Smooth muscle cell of the coronary artery (primary cell): ENCODE results near the gene SH2D2A. TPM values are rescaled to one million over a fixed set of nuclear protein-coding genes. Genes with fewer than 3 reads are reported as not detected.

Experiments used
- total RNA-seq: library from RNA; depleted of rRNA; stranded (reverse); fragments of >200 nt; gene quantifications from 2 replicates; pipeline ENCODE4 v1.2.3, GENCODE V29; 2014; ENCODE audit warnings: low replicate concordance

Gene SH2D2A
- total RNA-seq = 0.30 TPM in 1 of 2 replicates, not detected in the other

DNA sequence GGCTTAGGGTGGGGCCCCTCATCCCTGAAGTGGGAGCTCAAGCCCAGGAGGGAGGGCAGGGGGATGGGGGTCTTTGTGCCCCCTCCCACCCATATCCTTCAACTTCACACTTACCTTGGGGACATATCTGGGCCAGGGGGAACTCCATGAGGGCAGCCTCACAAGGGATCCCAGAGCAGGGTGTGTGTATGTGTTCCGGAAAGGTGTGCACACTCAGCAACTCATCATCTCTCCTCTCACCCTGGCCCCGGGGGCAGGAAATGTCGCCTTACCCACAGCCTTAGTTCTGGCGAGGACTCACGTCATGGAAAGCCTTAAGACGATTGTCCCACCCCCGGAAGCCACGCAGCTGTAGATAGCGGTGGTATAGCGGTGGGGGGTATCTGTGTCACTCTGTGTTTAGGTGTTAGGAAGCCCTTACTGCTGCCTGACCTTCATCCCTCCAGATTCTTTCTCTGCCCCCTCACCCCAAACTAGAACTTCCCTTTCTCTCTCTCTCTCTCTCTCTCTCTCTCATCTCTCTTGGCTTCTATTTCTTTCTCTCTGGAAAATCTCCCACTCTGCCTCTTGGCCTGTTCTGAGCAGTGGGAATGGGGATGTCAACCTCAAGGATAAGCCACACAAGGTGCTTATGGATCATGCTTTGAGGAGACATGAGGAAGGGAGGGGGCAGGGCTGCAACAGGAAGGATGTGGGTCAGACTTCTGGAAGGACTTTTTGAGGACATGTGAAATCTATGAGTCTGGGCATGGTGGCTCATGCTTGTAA, at the start of gene SH2D2A:
SH2D2A (minus strand) TSS at position 288 of the 768 bp plus-strand sequence; CDS start at position 148, 140 bp downstream.

DNA sequence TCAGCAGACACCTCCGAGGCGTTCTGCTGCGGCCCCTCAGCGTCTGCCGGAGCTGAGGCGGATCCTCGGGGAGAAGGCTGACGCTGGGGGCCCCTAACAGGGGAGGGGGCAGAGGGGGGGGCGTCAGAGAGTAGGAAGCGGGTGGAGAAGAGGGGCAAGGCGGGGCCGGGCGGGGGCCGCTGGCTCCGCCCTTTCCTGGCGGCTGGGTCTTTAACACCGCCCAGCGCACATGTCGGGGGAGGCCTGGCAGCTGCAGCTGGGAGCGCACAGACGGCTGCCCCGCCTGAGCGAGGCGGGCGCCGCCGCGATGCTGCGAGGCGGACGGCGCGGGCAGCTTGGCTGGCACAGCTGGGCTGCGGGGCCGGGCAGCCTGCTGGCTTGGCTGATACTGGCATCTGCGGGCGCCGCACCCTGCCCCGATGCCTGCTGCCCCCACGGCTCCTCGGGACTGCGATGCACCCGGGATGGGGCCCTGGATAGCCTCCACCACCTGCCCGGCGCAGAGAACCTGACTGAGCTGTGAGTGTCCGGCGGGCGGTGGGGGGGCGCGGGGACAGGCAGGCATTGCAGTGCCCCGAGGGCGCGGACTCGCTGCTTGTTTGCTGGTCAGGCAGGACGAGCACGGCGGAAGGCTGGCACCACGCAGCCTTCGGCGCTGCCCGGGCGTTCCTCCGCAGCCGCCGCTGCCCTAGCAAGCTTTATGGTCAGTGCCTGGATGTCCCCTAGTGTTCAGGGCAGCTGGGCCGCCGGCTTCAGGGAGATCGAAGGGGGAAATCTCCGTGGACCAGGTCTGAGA, 44.2 kb upstream of the SH2D2A start, which contains the start of gene NTRK1:
NTRK1 (plus strand) TSS at position 238 of the 796 bp plus-strand sequence; CDS start at position 308, 70 bp downstream.

DNA sequence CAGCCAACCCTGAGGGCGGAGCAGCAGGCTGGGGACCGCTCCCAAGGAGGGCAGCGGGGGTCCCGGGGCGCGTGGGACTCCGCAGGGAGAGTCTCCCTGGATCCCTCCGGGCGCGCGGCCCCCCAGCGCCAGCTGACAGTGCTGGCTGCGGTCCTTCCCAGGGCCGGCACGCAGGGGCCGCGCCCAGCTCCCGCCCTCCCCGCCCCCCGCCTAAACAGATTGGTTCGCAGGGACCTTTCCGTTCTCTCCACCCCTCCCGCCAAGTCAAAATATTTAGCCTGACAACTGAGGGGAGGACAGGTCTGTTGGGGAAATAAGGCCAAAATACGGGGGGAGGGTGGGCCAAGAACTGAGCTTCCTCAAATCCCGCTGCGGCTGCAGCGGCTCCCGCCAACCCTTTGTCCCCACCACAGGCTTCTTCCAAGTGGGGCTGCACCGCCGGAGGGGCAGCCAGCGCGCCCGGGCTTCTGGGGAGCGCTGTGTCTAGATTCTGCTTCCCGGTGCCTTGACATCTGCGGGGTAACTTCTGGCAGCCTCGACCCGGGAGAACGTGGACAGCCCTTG, 42.4 kb upstream of the SH2D2A start, which contains the start of gene INSRR:
INSRR (minus strand) TSS at position 159 of the 564 bp plus-strand sequence. CDS start 496 bp downstream, outside the sequence.

DNA sequence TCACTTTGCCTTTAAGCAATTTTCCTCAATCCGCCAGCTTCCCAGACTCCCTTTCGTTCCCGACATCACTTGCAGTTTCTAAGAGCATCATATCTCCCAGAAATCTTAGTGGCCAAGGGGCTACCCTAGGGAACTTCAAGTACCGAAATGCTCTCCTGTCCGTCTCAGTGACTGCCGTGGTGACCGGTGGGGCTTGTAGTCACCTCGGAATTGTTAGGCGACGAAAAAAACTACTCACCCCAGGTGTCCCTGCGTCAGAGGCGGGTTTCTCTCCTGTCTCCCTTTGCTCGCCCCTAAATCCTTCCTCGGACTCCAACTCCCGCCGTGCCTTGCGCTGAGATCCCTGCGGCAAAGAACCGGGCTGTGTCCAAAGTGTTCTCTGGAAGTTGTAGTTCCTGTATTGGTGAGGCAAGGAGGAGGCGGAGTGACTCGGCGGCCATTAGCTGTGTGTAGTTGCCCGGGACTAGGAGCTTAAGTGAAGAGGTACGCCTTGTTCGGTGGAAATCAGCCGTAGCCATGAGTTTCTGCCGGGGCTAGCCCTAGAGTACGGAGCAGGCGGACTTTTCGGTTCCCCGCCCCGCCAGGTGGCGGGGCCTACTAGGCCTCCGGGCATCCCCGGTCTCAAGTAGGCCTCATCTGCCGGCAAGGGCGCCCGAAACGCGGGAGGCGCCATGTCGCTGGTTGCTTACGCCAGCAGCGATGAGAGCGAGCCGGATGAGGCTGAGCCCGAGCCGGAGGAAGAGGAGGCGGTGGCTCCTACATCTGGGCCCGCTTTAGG, 49.4 kb downstream of the SH2D2A start, which contains the start of gene PRCC:
PRCC (plus strand) TSS at position 435 of the 778 bp plus-strand sequence; CDS start at position 672, 237 bp downstream.

Other genes starting within 250 kb of the SH2D2A start
- gene IQGAP3, start 244.3 kb downstream of the SH2D2A start, total RNA-seq = 0.47 and 4.9 TPM in 2 replicates
- gene TTC24, start 237.1 kb downstream of the SH2D2A start, total RNA-seq = not detected in 2 replicates
- 56.3 and 65.3 TPM in 2 replicates for gene NAXE, start 225.1 kb downstream of the SH2D2A start, total RNA-seq
- 7.4 and 13.8 TPM in 2 replicates for gene GPATCH4, start 215.4 kb downstream of the SH2D2A start, total RNA-seq
- gene HAPLN2, start 197.4 kb downstream of the SH2D2A start, total RNA-seq = not detected in 2 replicates
- gene BCAN, start 174.7 kb downstream of the SH2D2A start, total RNA-seq = 0.08 TPM in 1 of 2 replicates, not detected in the other
- gene NES, start 139.4 kb downstream of the SH2D2A start, total RNA-seq = 12.4 and 71.8 TPM in 2 replicates
- gene CRABP2, start 111.3 kb downstream of the SH2D2A start, total RNA-seq = 5.0 and 87.6 TPM in 2 replicates
- 5.7 and 8.7 TPM in 2 replicates for gene METTL25B, start 88.4 kb downstream of the SH2D2A start, total RNA-seq
- 7.1 and 7.4 TPM in 2 replicates for gene ISG20L2, start 88.1 kb downstream of the SH2D2A start, total RNA-seq
- 44.3 and 62.1 TPM in 2 replicates for gene MRPL24, start 75.8 kb downstream of the SH2D2A start, total RNA-seq
- 138 and 145 TPM in 2 replicates for gene HDGF, start 65.2 kb downstream of the SH2D2A start, total RNA-seq
- 3.7 and 9.8 TPM in 2 replicates for gene PRCC, start 49.3 kb downstream of the SH2D2A start, total RNA-seq
- under 0.01 TPM in 1 of 2 replicates, not detected in the other for gene INSRR, start 42.3 kb upstream of the SH2D2A start, total RNA-seq
- gene NTRK1, start 44.0 kb upstream of the SH2D2A start, total RNA-seq = 0.08 and 0.12 TPM in 2 replicates
- gene PEAR1, start 76.9 kb upstream of the SH2D2A start, total RNA-seq = 1.8 and 6.8 TPM in 2 replicates
- gene LRRC71, start 103.8 kb upstream of the SH2D2A start, total RNA-seq = 0.08 TPM in 1 of 2 replicates, not detected in the other
- 19.8 and 24.9 TPM in 2 replicates for gene ARHGEF11, start 228.9 kb upstream of the SH2D2A start, total RNA-seq